Measurements from ENCODE around the gene DCTN3.

The DCTN3 gene

DNA sequence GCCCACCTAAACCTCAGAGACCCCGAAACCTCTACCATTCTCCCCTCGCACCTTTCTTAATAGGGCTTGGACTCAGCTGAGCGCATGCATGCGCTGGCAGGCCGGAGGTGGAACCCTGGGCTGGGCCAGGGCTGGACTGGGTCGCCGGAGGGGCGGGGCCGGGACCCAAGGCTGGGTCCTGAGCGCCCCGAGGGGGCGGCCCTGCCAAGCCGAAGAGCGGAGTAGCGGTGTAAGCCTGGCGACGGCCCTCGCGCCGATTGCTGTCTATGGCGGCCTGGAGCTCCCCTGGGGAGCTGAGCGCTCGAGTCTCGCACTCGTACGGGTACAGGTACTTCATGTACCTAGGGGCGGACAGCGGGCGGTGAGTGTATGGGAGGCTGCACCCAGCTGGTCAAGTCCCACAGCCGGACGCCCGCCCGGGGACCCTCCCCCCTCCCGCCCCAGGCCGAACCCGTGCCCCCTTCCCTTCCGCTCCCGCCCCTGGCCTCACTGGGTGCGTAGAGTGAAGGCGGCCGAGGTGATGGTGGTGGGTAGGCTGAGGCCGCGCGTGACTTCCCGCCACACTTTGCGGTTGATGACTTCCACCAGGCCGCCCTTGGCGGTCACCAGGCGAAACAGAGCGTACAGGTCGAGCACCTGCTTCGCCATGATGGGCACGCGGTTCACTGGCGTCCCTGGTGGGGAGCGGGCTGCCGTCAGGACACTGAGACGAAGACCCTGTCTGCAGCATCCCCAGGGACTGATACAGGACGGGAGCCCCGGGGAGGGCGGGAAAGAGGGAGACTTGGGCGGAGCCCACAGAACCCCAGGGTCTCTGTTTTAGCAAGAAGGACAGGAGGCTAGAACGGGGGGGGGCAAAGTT, 3.3 kb upstream of the DCTN3 start:
- no peak for DNase-seq (ENCODE audit: low read depth)

DNA sequence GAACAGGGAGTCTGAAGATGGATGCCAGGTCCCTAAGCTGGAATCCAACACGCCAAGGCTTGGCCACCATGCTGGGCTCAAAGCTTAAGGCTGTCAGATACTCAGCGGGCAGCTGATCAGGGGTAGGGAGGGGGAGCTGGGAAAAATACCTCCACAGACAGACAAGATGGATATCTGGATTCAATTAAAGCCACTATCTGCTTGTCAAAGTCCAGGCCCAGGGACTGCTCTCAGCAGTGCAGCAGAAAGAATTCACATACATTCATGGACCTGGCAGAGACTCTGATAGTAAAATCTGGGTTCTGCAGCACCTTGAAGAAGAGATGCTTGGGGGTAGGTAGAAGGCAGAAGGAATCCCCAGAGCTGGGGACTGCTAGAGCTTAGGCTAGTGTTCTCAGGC, 5.2 kb downstream of the DCTN3 start:
- DNase-seq (ENCODE audit: low read depth), result no peak

DNA sequence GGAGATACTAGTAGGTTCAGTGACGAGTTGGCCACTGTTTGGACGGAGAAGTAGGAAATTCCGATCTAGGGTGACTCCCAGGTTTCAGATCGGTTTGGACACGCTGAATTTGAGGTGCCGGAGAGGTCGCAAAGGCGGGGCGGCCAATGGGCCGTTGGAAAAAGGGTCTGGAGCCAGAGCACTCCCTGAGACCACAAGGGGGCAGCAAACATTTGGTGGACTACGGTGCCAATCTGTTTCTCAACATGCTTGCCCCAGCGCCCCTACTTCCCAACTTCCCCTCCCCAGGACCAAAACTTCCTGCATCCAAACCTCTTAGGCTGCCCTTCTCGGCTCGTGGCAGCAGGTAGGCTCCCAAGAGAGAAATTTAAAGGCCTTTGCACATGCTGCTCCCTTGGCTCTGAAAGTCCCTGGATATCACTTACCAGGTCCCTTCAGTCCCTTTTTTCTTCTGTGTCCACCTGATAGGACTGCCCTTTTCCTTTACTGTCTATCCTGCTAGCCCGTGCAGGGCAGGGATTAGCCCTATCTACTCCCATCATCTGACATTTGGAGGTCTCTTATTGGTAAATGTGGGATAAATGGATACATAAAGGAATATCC, 7.4 kb downstream of the DCTN3 start:
- DNase-seq (ENCODE audit: low read depth), result peak; percentile 61

DNA sequence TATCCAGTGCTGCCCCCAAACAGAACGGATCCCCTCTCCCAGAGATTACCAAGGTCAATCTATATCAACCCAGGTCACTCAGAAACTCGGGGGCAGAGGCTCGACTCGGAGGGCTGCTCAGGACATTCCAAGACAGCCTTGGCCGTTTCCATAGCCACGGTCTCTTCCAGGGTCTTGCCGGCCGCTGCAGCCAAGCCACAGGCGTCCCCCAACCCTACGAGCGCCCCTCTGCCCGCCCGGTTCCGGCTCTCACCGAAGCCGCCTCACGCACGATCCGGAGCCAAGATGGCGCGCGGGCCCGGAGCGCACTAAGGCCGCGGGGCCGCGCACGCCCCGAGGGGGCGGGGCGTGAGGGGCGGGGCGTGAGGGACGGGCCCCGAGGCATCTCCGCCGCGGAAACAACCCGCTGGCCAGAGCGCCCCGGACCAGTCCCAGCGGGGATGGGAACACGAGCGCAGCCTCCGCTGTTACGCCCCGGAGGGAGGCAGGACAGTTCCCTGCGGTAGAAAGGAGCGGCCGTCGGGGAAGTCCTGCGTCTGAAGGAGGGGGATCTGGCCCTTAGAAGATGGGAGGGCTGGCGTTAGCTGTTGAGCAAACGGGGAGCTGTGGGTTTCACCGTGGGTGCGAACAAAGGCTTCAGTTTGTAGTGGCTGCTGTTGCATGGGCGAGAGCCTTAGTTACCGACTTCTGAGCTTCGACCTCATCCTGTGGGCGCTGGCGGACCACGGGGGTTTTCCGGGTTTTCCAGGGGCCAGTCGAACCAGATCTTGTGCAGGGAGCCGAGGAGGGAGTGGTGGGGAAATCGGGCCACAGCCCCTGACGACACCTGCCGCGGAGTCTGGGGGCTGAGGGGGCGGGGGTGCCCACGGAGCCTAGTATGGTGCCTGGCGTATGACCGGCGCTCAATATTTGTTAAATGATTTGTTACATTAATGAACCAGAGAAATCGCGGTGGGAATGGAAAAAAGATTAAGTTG, 8.2 kb downstream of the DCTN3 start, which contains the start of gene RPP25L:
RPP25L (minus strand) TSS at position 287 of the 977 bp plus-strand sequence. CDS start 801 bp downstream, outside the sequence.
- peak; percentile 86 for DNase-seq (ENCODE audit: low read depth)

DNA sequence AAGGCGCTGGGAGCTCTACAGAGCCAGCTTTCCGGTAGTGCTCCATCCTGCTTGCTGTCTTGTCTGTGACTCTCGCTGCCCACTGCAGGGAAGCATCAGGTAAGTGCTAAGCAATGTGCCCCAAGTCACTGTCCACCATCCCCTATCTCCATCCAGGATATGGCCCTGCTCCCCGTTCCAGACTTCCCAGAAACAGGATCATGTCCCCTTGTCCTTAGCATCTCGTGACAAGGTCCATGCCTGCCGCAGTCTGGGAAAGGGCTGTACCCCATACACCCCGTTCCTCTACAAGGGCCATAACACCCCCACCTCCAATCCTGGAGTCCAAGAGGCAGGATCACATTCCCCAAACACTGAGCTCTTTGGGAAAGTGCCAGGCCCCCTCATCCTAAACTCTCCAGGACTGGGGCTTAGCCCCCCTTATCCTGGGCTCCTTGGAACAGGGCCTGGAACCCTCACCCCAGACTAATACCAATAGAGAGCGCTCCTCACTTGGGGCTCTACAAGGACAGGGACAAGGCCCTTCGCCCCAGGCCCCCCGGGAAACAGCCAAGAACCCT, 9.0 kb downstream of the DCTN3 start:
- DNase-seq (ENCODE audit: low read depth), result no peak

DNA sequence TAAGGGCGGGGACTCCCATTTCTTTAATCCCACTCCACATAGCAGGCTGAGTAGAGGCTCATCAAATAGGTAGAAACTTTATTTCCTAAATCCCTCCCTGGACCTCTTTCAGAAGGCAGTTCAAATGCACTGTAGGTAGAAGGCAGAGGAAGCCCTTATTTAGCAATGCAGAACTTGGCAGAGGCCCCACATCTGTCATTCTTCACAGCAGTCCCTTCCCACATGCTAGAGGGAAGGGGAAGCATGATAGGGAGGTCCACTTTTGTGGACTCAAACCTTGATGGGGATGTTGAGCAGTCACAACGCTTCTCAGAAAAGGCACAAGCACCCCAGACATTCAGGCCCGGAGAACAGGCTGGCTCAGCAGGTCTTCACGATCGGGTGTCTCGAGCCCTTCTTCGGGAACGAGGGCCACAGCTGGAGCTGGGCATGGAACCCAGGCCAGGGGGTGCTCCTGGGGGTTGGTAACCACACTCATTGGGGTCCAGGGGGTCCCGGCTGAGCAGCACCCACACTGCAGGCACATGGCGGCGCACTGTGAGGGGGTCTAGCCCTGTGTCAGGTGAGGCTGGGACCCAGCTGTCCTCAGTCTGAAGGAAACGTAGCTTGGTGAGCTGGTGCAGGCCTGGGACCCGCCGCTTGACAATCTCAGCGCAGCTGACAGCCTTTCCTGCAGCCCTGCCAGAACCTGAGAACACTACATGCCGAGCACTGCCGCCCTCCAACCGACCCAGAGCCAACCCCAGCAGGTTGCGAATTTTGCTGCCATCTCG, 9.7 kb downstream of the DCTN3 start:
- no peak for DNase-seq (ENCODE audit: low read depth)

DNA sequence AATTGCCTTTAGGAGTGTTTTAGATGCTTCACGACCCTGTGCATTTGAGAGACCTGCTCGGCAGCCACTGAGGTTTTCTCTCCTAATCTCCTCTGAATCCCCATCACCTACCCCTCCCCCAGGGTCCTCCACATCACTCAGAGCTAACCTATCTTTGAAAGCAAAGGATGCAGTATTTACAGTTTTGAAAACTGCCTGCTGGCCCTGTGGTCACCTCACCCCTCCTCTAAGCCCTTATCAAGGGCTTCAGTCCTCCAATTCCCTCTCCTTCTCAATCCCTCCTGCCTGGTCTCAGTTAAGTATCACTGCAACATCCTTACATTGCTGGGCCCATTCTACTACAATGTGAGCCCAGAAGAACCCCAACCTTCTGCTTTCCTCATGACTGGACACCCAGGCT, 13.0 kb downstream of the DCTN3 start:
- DNase-seq (ENCODE audit: low read depth), result no peak

DNA sequence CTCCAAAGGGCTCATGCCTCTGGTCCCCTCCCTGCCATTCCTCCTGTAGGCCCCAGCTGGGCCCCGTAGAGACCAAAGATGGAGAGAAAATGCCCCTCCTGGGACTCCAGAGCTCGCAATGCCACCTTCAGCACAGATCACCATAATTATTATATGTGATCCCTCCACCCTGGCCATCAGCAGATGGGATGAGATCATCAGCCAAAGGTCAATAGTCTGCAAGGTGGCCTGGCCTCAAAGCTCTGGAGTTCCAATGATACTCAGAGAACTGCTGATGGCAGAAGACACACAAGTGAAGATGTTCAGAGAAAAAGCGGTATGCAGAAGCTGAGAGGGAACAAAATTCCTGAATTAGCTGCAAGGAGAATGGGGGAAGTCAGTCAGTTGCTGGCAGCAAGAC, 13.4 kb downstream of the DCTN3 start:
- no peak for DNase-seq (ENCODE audit: low read depth)

DNA sequence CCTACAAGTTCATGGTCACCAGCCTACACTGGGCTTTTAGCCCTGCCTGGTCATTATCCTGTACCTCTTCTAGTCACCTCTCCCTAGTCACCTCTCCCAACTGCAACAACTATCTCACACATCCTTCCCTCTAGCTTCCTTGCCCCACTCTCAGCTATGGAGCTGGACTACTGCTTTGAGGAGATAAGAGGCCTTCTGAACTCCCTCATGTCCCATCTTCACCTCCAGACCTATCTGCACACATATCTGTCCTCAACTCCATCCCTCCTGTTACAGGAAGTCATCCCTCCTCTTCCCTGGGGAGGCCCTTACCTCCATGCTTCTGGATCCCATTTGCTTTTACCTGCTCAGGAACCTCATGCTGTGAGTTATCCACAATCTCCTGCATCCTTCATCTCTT, 14.1 kb downstream of the DCTN3 start:
- DNase-seq (ENCODE audit: low read depth), result no peak

DNA sequence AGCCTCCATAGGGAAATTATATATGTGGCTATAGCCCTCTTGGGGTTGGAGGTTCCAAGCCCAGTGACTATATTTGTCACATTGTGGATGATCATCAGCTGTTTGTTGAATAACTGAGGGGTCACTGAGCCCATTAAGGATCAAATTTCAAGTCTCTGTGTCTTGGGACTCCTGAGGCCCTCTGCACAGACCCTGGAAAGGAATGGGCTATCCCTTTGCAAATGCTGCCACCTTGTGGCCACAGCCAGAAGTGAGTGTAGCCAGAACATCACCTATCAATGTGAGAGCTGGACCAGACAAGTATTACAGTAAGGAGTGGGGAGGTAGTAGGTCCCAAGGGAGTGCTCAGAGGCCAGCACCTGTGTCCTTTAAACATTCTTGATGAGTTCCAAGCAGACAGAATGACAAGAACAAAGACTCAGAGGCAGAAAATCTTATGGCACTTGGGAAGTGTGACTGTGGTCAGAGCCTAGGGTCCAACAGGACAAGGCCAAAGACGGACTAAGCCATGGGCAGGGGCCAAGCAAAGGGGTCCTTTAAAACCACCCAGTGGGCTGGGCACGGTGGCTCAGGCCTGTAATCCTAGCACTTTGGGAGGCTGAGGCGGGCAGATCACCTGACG, 16.6 kb downstream of the DCTN3 start:
- peak; percentile 80 for DNase-seq (ENCODE audit: low read depth)

DNA sequence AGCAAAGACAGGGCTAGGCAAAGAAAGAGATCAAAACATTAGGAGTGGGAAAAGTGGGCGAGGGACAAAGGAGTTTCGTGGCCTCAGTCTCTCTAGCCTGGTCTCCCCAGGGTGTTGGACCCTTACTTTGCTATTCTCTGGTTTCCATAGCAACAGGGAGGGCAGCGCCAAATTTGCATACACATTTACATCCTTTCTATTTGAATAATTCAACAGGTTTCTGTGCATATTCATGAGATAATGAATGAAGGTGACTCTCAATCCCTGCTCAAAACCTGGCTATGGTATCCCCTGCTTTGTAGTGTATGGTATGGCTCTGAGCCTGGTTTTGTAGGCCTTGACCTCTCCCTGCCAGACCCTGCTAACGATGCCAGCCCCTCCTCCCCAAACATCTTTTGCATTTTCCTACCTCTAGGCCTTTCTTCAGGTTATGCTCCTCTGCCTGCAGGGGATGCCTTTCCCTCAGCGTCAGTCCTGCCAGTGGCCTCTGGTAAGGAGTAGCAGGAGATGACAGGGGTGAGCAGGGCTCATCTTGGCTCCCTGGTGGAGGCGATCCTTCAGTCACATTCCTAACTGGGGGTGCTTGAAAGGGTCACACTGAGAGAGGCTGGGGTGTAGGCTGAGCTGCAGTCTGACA, 18.2 kb downstream of the DCTN3 start:
- DNase-seq (ENCODE audit: low read depth), result no peak

DNA sequence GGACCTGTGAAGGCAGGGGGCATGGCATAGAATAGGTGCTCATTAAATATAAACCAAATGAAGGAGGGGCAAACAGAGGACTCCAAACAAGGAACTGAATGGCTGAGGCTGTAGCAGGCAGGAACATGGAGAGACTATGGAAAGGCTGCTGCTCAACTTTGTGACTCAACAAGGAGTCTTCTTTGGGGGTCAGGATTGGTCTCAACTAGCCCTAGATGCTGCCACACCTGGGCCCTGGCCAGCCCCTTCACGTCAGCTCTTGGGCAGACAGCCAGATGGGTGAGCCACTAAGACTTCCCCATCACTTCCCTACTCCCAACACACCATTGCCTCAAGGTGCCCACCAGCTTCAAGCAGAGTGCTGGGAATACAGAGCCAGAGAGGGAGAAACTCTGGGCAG, 19.4 kb downstream of the DCTN3 start:
- no peak for DNase-seq (ENCODE audit: low read depth)

DNA sequence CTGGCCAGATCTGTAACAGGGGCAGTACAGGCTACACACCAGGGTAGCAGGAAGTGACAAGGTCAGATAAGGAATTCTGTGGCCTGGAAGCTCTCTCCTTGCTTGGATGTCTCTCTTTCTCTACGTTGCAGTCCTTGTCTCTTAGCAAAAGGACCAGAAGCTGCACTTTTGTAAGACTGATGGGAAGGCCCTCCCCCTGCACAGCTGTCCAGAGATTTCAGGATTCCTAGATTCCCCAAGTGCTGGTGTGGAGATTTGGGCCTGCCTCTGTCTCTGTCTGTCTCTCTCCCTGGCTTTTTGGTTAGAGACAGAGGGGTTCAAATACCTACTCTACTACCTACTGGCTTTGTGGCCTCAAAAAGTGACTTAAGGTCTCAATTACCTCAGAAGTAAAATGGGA, 20.7 kb downstream of the DCTN3 start:
- no peak for DNase-seq (ENCODE audit: low read depth)

DNA sequence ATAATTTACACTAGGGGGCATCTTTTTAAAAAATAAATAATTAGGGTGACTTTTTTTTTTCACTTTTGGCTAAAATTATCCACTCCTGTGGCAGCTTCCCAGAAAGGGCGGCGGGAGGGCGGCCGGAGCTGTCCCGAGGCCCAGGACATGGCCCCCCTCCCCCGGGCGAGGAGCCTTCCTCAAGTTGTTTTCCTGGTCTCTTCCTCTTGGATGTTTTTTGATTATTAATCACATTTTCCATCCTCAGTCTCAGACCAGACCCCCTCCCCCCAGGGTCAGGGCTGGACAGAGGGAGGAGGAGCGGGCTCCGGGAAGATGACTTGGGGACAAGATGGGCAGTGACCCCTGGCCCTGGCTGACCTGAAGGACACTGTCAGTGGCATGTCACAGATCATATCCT, 26.1 kb downstream of the DCTN3 start:
- no peak for DNase-seq (ENCODE audit: low read depth)

DNA sequence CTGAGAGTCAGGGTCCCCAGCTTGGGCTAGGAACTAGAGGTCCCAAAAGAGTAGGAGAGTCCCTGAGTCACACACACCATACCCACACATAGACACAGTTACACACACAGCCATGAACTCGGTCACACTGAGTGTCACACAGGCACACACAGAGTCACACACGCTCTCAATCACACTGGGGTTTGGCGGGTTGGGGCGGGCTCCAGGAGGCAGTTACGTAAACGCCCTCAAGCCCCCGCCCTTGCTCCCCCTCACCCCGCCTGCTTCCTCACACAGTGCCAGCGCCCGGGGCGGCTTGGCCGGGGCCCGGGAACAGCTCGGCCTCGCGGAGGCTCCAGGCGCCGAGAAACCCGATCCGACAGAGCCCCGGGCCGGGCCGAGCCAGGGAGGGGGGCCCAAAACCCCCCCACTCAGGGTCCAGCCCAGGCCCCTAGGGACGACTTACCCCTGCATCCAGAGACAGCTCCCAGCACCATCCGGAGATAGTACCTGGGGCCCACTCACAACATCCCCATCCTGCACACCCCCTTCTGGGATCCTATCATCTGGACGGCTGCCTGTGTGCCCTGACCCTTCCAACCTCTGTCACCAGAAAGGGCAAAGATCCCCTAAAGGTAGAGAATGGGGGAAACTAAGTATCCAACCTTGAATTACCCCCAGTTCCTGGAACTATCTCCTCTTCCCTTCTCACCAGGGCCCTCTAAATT, 27.2 kb downstream of the DCTN3 start:
- DNase-seq (ENCODE audit: low read depth), result no peak

DNA sequence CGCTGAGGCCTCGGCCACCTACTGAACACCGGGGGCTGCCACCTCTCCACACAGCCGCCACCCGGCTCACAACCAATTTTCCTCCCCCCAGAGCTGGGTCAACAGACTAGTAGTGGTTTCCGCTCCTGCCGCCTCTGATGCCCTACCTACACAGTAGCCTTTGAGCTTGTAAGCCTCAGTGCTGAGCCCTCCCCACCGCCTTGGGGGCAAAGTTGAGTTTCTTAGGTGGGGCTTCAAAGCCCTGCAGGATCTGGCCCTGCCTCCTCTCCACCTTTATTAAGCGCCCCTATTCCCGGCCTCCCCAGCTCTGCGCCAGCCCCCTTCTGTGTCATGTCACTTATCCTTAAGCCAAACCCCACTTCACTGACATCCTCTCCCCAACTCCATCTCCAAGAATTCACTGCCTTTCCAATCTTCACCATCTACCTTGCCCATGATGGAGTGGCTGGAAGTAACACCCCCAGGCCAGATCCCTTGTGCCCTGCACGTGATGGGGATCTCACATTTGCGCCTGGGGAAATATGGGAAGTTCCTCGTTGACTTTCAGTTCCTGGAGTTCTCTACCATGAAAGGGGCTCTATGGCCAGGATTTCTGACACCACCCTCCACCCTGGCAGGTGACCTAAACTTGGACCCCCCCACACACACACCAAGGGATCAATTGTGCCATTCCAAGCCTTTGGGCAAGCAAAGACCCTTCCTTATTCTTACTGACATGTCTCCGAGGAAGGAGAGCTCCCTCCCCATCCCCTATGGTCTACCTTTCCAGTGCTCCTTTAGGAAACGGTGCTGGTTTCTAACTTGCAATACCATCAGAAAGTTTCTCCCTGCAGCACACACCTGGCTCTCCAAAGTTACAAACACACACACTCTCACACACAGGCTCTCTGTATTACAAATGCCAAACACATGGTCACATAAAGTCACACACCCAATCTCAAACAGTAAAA, 28.1 kb downstream of the DCTN3 start:
- no peak for DNase-seq (ENCODE audit: low read depth)

DNA sequence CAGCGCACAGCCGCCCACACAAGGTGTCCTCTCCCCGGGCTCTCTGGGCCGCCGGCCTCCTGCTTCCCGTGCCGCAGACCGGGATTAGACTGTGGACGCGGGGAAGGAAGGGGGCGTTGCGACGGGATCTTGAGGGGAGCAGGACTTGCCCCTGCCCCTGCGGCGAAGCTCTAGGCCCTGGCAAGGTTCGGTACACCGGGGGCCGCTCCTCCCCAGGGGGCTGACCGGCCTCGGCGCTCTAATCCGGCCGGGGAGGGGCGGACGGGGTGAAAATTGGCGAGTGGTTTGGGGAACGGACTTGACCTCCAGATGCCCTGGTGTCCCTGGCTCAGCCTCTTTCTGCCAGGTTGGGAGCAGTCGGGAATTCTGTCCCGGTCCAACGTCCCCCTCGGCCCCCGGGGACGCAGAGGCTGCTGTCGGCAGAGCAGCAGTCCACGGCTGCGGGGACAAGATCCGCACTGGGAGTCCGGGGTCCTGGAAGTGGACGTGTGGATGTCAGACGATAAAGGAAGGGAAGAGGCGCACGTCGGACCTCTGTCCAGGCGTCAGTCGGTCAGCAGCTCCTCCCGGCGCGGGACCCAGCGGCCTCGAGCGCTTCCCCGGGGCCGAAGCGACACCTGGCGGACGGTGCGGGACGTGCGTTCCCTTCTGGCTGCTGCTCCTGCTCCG, 28.9 kb downstream of the DCTN3 start:
- DNase-seq (ENCODE audit: low read depth), result peak; percentile 72
